HG02610 (cell line): ENCODE results near the gene KSR1.

Experiments used
- ATAC-seq: cut with Tn5 transposase; IDR thresholded peaks from one replicate; pipeline ENCODE4 v1.9.1; 2021; ENCODE audit warnings: mild to moderate bottlenecking, moderate library complexity; ENCODE audit not compliant: unreplicated experiment

KSR1 gene

GRCh38 chr17:27532269-27533263, 76.3 kb downstream of the KSR1 start:
- ATAC-seq, result no peak

- ATAC-seq, result no peak
Observed at GRCh38 chr17:27533874-27534815, 77.9 kb downstream of the KSR1 start.

- no peak for ATAC-seq
Observed at GRCh38 chr17:27535178-27535928, 79.1 kb downstream of the KSR1 start.

- ATAC-seq, result no peak
Observed at GRCh38 chr17:27535975-27536374, 79.7 kb downstream of the KSR1 start.

GRCh38 chr17:27536781-27537180, 80.5 kb downstream of the KSR1 start:
- no peak for ATAC-seq

GRCh38 chr17:27538156-27538955, 82.1 kb downstream of the KSR1 start:
- no peak for ATAC-seq

GRCh38 chr17:27539152-27539551, 82.9 kb downstream of the KSR1 start:
- ATAC-seq, result no peak

- ATAC-seq, result no peak
Observed at GRCh38 chr17:27539794-27540317, 83.6 kb downstream of the KSR1 start.

- ATAC-seq, result no peak
Observed at GRCh38 chr17:27540318-27541101, 84.3 kb downstream of the KSR1 start.

GRCh38 chr17:27541301-27542023, 85.2 kb downstream of the KSR1 start:
- ATAC-seq, result no peak

GRCh38 chr17:27542841-27543463, 86.7 kb downstream of the KSR1 start:
- no peak for ATAC-seq

- no peak for ATAC-seq
Observed at GRCh38 chr17:27543464-27543856, 87.2 kb downstream of the KSR1 start.

- ATAC-seq, result no peak
Observed at GRCh38 chr17:27543958-27544349, 87.7 kb downstream of the KSR1 start.

- peak; percentile 78 for ATAC-seq
Observed at GRCh38 chr17:27544350-27545131, 88.3 kb downstream of the KSR1 start.

- ATAC-seq, result no peak
Observed at GRCh38 chr17:27545562-27546229, 89.4 kb downstream of the KSR1 start.

- ATAC-seq, result peak; percentile 37
Observed at GRCh38 chr17:27546624-27547300, 90.5 kb downstream of the KSR1 start.
